ENCODE results near the gene SEC14L6.

DNA sequence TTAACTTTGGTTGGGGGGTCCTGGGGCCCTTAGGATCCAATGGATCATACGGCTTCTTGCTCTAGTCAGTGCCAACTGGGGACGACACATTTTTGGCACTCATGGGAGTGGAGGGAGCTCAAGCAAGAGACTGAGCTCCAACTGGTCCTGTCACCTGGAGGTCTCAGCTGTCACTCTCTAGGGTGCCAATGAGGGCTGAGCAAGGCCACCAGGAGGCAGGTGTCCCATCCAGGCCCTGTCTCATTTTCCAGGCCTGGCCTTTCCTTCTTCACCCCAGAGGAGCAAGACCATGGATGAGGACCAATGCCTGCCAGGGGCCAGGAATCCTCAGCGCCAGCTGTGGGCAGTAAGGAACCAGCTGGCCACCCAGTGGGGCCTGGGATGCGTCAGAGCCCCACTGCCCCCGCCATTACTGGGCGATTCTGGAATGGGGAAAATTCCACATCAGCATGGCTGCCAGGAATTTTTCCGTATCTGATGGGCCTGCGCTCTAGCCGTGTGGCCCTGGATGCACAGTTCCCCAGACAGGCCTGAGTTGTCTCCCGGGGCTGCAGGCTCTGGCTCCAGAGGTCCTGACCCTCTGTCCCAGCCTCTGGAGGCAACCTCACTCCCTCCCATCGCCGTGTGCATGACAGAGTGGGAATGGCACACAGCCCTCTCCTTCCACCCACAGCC lies 28.6 kb upstream of the SEC14L6 start:
- TF ChIP-seq YY1 (IDR thresholded peaks at IDR 0.05; ENCODE audit: insufficient read depth, insufficient read length) (no peak), ZNF274 (IDR thresholded peaks at IDR 0.05; ENCODE audit: low read depth, low read length) (no peak), SUZ12 (IDR thresholded peaks at IDR 0.05; ENCODE audit: extremely low read depth, insufficient read depth, insufficient read length) (no peak)

Data from NT2/D1 (cell line).